GM19193 (cell line): ENCODE data around the gene NHSL1.

ENCODE experiments used
- POLR2A ChIP-seq: IDR thresholded peaks from 4 replicates; pipeline ENCODE4 v1.6.1; 2011; ENCODE audit not compliant: insufficient read depth, insufficient read length; ENCODE audit errors: extremely low read depth

NHSL1 gene

GRCh38 chr6:138464085-138464484, 35.2 kb downstream of the NHSL1 start:
- no peak for TF ChIP-seq POLR2A

GRCh38 chr6:138461647-138462046, 37.6 kb downstream of the NHSL1 start:
- TF ChIP-seq POLR2A, result no peak

- no peak for TF ChIP-seq POLR2A
Measured at GRCh38 chr6:138456401-138456790, 42.9 kb downstream of the NHSL1 start.

- no peak for TF ChIP-seq POLR2A
Measured at GRCh38 chr6:138455746-138456400, 43.4 kb downstream of the NHSL1 start.

- no peak for TF ChIP-seq POLR2A
Measured at GRCh38 chr6:138454981-138455706, 44.1 kb downstream of the NHSL1 start.

GRCh38 chr6:138451043-138451442, 48.3 kb downstream of the NHSL1 start:
- TF ChIP-seq POLR2A, result no peak

- no peak for TF ChIP-seq POLR2A
Measured at GRCh38 chr6:138450445-138450844, 48.8 kb downstream of the NHSL1 start.

- no peak for TF ChIP-seq POLR2A
Measured at GRCh38 chr6:138446821-138447220, 52.5 kb downstream of the NHSL1 start.

GRCh38 chr6:138443979-138444378, 55.3 kb downstream of the NHSL1 start:
- no peak for TF ChIP-seq POLR2A

GRCh38 chr6:138442663-138443062, 56.6 kb downstream of the NHSL1 start:
- no peak for TF ChIP-seq POLR2A

GRCh38 chr6:138441965-138442364, 57.3 kb downstream of the NHSL1 start:
- TF ChIP-seq POLR2A, result no peak

- TF ChIP-seq POLR2A, result no peak
Measured at GRCh38 chr6:138440758-138441357, 58.4 kb downstream of the NHSL1 start.

- TF ChIP-seq POLR2A, result no peak
Measured at GRCh38 chr6:138440296-138440695, 59.0 kb downstream of the NHSL1 start.

- TF ChIP-seq POLR2A, result no peak
Measured at GRCh38 chr6:138439546-138439945, 59.7 kb downstream of the NHSL1 start.

- no peak for TF ChIP-seq POLR2A
Measured at GRCh38 chr6:138434925-138435324, 64.4 kb downstream of the NHSL1 start.

- TF ChIP-seq POLR2A, result no peak
Measured at GRCh38 chr6:138434096-138434495, 65.2 kb downstream of the NHSL1 start.
